VCaP (cell line): ENCODE data around the gene LSM6.

ENCODE experiments used
- H3K27ac ChIP-seq: fragments of 450-650 bp; 2 replicates; pipeline ENCODE4 v1.5.1; 2017
- CTCF ChIP-seq: fragments of 450-650 bp; conservative IDR thresholded peaks from 2 replicates; pipeline ENCODE4 v1.5.1; 2017; ENCODE audit warnings: mild to moderate bottlenecking, moderate library complexity

The LSM6 gene

GRCh38 chr4:146207410-146207809, 31.9 kb downstream of the LSM6 start:
- H3K27ac ChIP-seq: no peak overlapping the region
- no peak for TF ChIP-seq CTCF

GRCh38 chr4:146210890-146211289, 35.4 kb downstream of the LSM6 start:
- no peak for TF ChIP-seq CTCF
- no peak overlapping the region for H3K27ac ChIP-seq

- H3K27ac ChIP-seq: no peak overlapping the region
- no peak for TF ChIP-seq CTCF
Observed at GRCh38 chr4:146211440-146211839, 35.9 kb downstream of the LSM6 start.

- no peak for TF ChIP-seq CTCF
- H3K27ac ChIP-seq: no peak overlapping the region
Observed at GRCh38 chr4:146212781-146213180, 37.3 kb downstream of the LSM6 start.

GRCh38 chr4:146214238-146214637, 38.7 kb downstream of the LSM6 start, which contains the start of gene REELD1:
Gene REELD1 (plus strand): TSS chr4:146214538. CDS start chr4:146216953, 2,415 bp downstream.
- H3K27ac ChIP-seq: no peak within 1 kb of the TSS
- TF ChIP-seq CTCF: no peak

- no peak for TF ChIP-seq CTCF
- no peak overlapping the region for H3K27ac ChIP-seq
Observed at GRCh38 chr4:146222313-146222712, 46.8 kb downstream of the LSM6 start.

GRCh38 chr4:146224326-146224966, 48.9 kb downstream of the LSM6 start:
- TF ChIP-seq CTCF: no peak
- H3K27ac ChIP-seq: peak overlapping the region; percentile 59
